IMR-90 (cell line): ENCODE results near the gene RARRES1. TPM values are rescaled to one million over a fixed set of nuclear protein-coding genes. Genes with fewer than 3 reads are reported as not detected.

Experiments used
- ATAC-seq: fragments of 200-7000 bp; cut with Tn5 transposase; 2 replicates; pipeline ENCODE4 v1.9.1; 2020; ENCODE audit warnings: low read depth, mild to moderate bottlenecking, moderate library complexity
- BruUV-seq: library from RNA; stranded (reverse); fragments of 400-500 nt; replicated peaks from 2 replicates; lab custom pipeline; 2021; lab: Mats Ljungman, UMichigan
- CTCF ChIA-PET: fragments of 300-600 bp; formaldehyde crosslinking; extraction: SDS; loops from one replicate; lab custom pipeline; 2021; ENCODE audit warnings: antibody characterized with exemption; lab: Yijun Ruan, JAX
- POLR2A ChIA-PET: fragments of 300-600 bp; sonication (Branson Sonifier 250); formaldehyde crosslinking; loops from one replicate; lab custom pipeline; 2022; ENCODE audit warnings: antibody characterized with exemption; ENCODE audit not compliant: unreplicated experiment; lab: Charles Lee
- DNase-seq: peaks from one replicate; pipeline ENCODE4 v3.0.0; 2013
- H2AFZ ChIP-seq: replicated peaks from 2 replicates; pipeline ENCODE3; 2013; ENCODE audit warnings: low read length, mild to moderate bottlenecking; ENCODE audit not compliant: poor library complexity
- H2AK5ac ChIP-seq: 2 replicates; pipeline ENCODE4 v1.6.1; 2013; ENCODE audit warnings: low read depth, low read length, inconsistent platforms
- H2AK9ac ChIP-seq: replicated peaks from 2 replicates; pipeline ENCODE3; 2013; ENCODE audit warnings: mild to moderate bottlenecking, low read depth, low read length, moderate library complexity; ENCODE audit not compliant: poor library complexity
- H2BK120ac ChIP-seq: 2 replicates; pipeline ENCODE4 v1.6.1; 2013; ENCODE audit warnings: low read depth, low read length, inconsistent platforms
- H2BK15ac ChIP-seq: 3 replicates; pipeline ENCODE4 v1.6.1; 2013; ENCODE audit warnings: low read depth, low read length, inconsistent platforms
- H2BK20ac ChIP-seq: 2 replicates; pipeline ENCODE4 v1.6.1; 2013; ENCODE audit warnings: low read depth, mild to moderate bottlenecking, inconsistent platforms, low read length, moderate library complexity
- H2BK5ac ChIP-seq: 2 replicates; pipeline ENCODE4 v1.6.1; 2013; ENCODE audit warnings: mild to moderate bottlenecking, low read depth, low read length, inconsistent platforms; ENCODE audit not compliant: poor library complexity, severe bottlenecking
- H3K14ac ChIP-seq: replicated peaks from 2 replicates; pipeline ENCODE4 v1.6.1; 2013; ENCODE audit warnings: low read depth, low read length, inconsistent platforms
- H3K18ac ChIP-seq: 2 replicates; pipeline ENCODE4 v1.6.1; 2013; ENCODE audit warnings: low read depth, low read length, control low read depth
- H3K23ac ChIP-seq: 2 replicates; pipeline ENCODE4 v1.6.1; 2013; ENCODE audit warnings: low read depth, low read length, inconsistent platforms
- H3K27ac ChIP-seq: 2 replicates; pipeline ENCODE4 v1.5.1; 2013; ENCODE audit warnings: mild to moderate bottlenecking, control low read depth, low read length; ENCODE audit not compliant: insufficient read depth
- H3K27me3 ChIP-seq: 2 replicates; pipeline ENCODE4 v1.6.1; 2013; ENCODE audit warnings: low read length; ENCODE audit not compliant: control insufficient read depth, insufficient read depth
- H3K36me3 ChIP-seq: 2 replicates; pipeline ENCODE4 v1.6.1; 2013; ENCODE audit warnings: low read length, mixed read lengths; ENCODE audit not compliant: control insufficient read depth, insufficient read depth
- H3K4ac ChIP-seq: 2 replicates; pipeline ENCODE4 v1.6.1; 2013; ENCODE audit warnings: low read depth, low read length, inconsistent platforms
- H3K4me1 ChIP-seq: 2 replicates; pipeline ENCODE4 v1.6.1; 2013; ENCODE audit warnings: low read length, mixed read lengths; ENCODE audit not compliant: control insufficient read depth, insufficient read depth
- H3K4me2 ChIP-seq: 2 replicates; pipeline ENCODE4 v1.6.1; 2013; ENCODE audit warnings: low read depth, mild to moderate bottlenecking, control low read depth, low read length, moderate library complexity
- H3K4me3 ChIP-seq: 2 replicates; pipeline ENCODE4 v1.5.1; 2013; ENCODE audit warnings: low read depth, mild to moderate bottlenecking, control low read depth, low read length, moderate library complexity; ENCODE audit not compliant: insufficient read depth
- H3K56ac ChIP-seq: 2 replicates; pipeline ENCODE4 v1.6.1; 2013; ENCODE audit warnings: low read length, inconsistent platforms; ENCODE audit not compliant: insufficient read depth; ENCODE audit errors: extremely low read depth
- H3K79me1 ChIP-seq, 2 experiments: 2 replicates each; pipeline ENCODE4 v1.6.1; 2013; ENCODE audit warnings: low read length in 2 of 2, inconsistent platforms in 1 of 2, low read depth in 1 of 2
- H3K9ac ChIP-seq: 2 replicates; pipeline ENCODE4 v1.6.1; 2013; ENCODE audit warnings: low read depth, low read length, control low read depth
- H3K9me1 ChIP-seq: 2 replicates; pipeline ENCODE4 v1.6.1; 2013; ENCODE audit warnings: low read length, inconsistent platforms; ENCODE audit not compliant: insufficient read depth
- H3K9me3 ChIP-seq: 2 replicates; pipeline ENCODE4 v1.6.1; 2013; ENCODE audit warnings: low read length; ENCODE audit not compliant: control insufficient read depth, insufficient read depth
- H4K20me1 ChIP-seq: 2 replicates; pipeline ENCODE4 v1.6.1; 2013; ENCODE audit warnings: low read length, inconsistent platforms; ENCODE audit not compliant: insufficient read depth
- H4K5ac ChIP-seq: 2 replicates; pipeline ENCODE4 v1.6.1; 2013; ENCODE audit warnings: mild to moderate bottlenecking, low read depth, low read length, control low read depth
- H4K8ac ChIP-seq, 2 experiments: 2 replicates each; pipeline ENCODE4 v1.6.1; 2013; ENCODE audit warnings: low read depth in 2 of 2, low read length in 2 of 2, control low read depth in 1 of 2, inconsistent platforms in 1 of 2
- H4K91ac ChIP-seq: 2 replicates; pipeline ENCODE4 v1.6.1; 2013; ENCODE audit warnings: low read depth, low read length, inconsistent platforms; ENCODE audit not compliant: insufficient read depth
- CHD1 ChIP-seq: IDR thresholded peaks from 2 replicates; pipeline ENCODE4 v1.6.1; 2012; ENCODE audit warnings: low read depth, low read length, improper control_type of control experiment
- NFE2L2 ChIP-seq: fragments of 150-350 bp; IDR thresholded peaks from 2 replicates; pipeline ENCODE4 v1.6.1; 2016; ENCODE audit warnings: low read depth, mild to moderate bottlenecking, low read length
- WGBS, 2 experiments: methylation state at CpG; one replicate each; pipeline versions ENCODE4 v1.1.5 to v1.1.7; 2013; ENCODE audit warnings: missing lambda C conversion rate in 2 of 2; ENCODE audit not compliant: insufficient read length in 1 of 2; ENCODE audit errors: extremely low coverage in 2 of 2; 5-methylcytosine and 5-hydroxymethylcytosine counted together
- dilution Hi-C: fragments of 300-500 bp; cut with HindIII; formaldehyde crosslinking; loops from one replicate; pipeline ENCODE4 v1.14.3; 2018; ENCODE audit warnings: low sequenced_read_pairs; ENCODE audit not compliant: unreplicated experiment
- in situ Hi-C: fragments of 300-500 bp; cut with MboI; formaldehyde crosslinking; loops from 3 replicates; pipeline ENCODE4 v1.14.3; 2019; ENCODE audit warnings: low sequenced_read_pairs, inconsistent platforms, mixed read lengths
- intact Hi-C: fragments of 100-400 bp; cut with micrococcal nuclease; formaldehyde crosslinking; loops from 2 replicates; pipeline ENCODE4 v1.10.0; 2022
- polyA plus RNA-seq, 3 experiments: library from polyadenylated mRNA; depleted of rRNA; stranded (reverse); fragments of >200 nt; gene quantifications; 2 replicates each; pipeline ENCODE4 v1.2.3, GENCODE V29; 2012; ENCODE audit warnings: low replicate concordance in 1 of 3
- total RNA-seq: library from RNA; depleted of rRNA; stranded (reverse); fragments of >200 nt; gene quantifications from 2 replicates; pipeline ENCODE4 v1.2.3, GENCODE V29; 2012

The RARRES1 gene
- total and polyA plus RNA-seq, 2 of the 4 experiments (the other 2 are of a cell fraction), result 0.90 to 3.0 TPM

GRCh38 chr3:158753854-158754253, 21.6 kb upstream of the RARRES1 start:
- no CpG with 5 or more reads among the region's 5 CpGs for WGBS, 2 experiments
- POLR2A ChIA-PET, result no interaction called here
- H3K36me3 ChIP-seq, result peaks cover 1% of the 10 kb centered on the region; the same call in 1 of the 2 replicates

More at GRCh38 chr3:158753854-158754253, 21.6 kb upstream of the RARRES1 start:
- H3K9me1 ChIP-seq, result no peaks in the 10 kb centered on the region
- H2BK15ac ChIP-seq, result no peak overlapping the region
- H2AK9ac ChIP-seq, result no peak overlapping the region
- no peak overlapping the region for H2BK20ac ChIP-seq
- intact Hi-C loops, result no loop called here
- H4K20me1 ChIP-seq, result no peaks in the 10 kb centered on the region
- no peak overlapping the region for H3K4me3 ChIP-seq
- BruUV-seq, result no TSS peak
- H2BK5ac ChIP-seq, result no peak overlapping the region
- H3K9ac ChIP-seq, result no peak overlapping the region
- no peak overlapping the region for H3K18ac ChIP-seq
- no peak overlapping the region for H3K14ac ChIP-seq
- CTCF ChIA-PET, result interaction anchor here (1.7 kb wide), 1 partner anchor 15 kb away, joined by 4 read pairs; no protein-coding TSS in a partner anchor
- ATAC-seq (no peak), DNase-seq (no peak)
- no peak overlapping the region for H2BK120ac ChIP-seq
- no peak overlapping the region for H3K23ac ChIP-seq
- no peaks in the 10 kb centered on the region for H3K9me3 ChIP-seq
- no peak overlapping the region for H2AFZ ChIP-seq
- no peak overlapping the region for H4K8ac ChIP-seq
- no peak overlapping the region for H3K56ac ChIP-seq
- H4K5ac ChIP-seq, result no peak overlapping the region
- H3K79me1 ChIP-seq, result no peaks in the 10 kb centered on the region
- no peak overlapping the region for H3K27ac ChIP-seq
- no peak overlapping the region for H3K4ac ChIP-seq
- no peaks in the 10 kb centered on the region for H3K4me1 ChIP-seq
- no peaks in the 10 kb centered on the region for H3K27me3 ChIP-seq
- H3K4me2 ChIP-seq, result no peak overlapping the region
- H2AK5ac ChIP-seq, result no peak overlapping the region
- H4K91ac ChIP-seq, result no peak overlapping the region
- no peak for TF ChIP-seq NFE2L2
- TF ChIP-seq CHD1, result no peak
- dilution Hi-C loops, result no loop called here
- in situ Hi-C loops, result no loop called here
